H9 (cell line): Measurements from ENCODE around the gene PSMD6. TPM values are rescaled to one million over a fixed set of nuclear protein-coding genes. Genes with fewer than 3 reads are reported as not detected.

Experiments used
- DNase-seq: peaks from one replicate; pipeline ENCODE4 v3.0.0-alpha.2; 2017
- H2AFZ ChIP-seq: one replicate; pipeline ENCODE4 v1.6.1; 2013; ENCODE audit warnings: mild to moderate bottlenecking, low read length, control low read depth, moderate library complexity
- H2AK5ac ChIP-seq: 2 replicates; pipeline ENCODE4 v1.6.1; 2013; ENCODE audit warnings: low read length, control low read depth, mixed read lengths; ENCODE audit not compliant: insufficient read length
- H2BK120ac ChIP-seq: one replicate; pipeline ENCODE4 v1.6.1; 2013; ENCODE audit warnings: low read depth, mild to moderate bottlenecking, low read length, control low read depth, inconsistent platforms; ENCODE audit not compliant: poor library complexity, severe bottlenecking
- H2BK12ac ChIP-seq: 2 replicates; pipeline ENCODE4 v1.6.1; 2013; ENCODE audit warnings: low read length, control low read depth, mixed read lengths, low read depth; ENCODE audit not compliant: insufficient read length
- H2BK15ac ChIP-seq: 2 replicates; pipeline ENCODE4 v1.6.1; 2013; ENCODE audit warnings: low read depth, low read length, control low read depth
- H2BK20ac ChIP-seq: one replicate; pipeline ENCODE4 v1.6.1; 2013; ENCODE audit warnings: low read depth, mild to moderate bottlenecking, low read length, control low read depth, inconsistent platforms; ENCODE audit not compliant: poor library complexity, severe bottlenecking
- H2BK5ac ChIP-seq: 2 replicates; pipeline ENCODE4 v1.6.1; 2013; ENCODE audit warnings: low read length, control low read depth, mixed read lengths; ENCODE audit not compliant: insufficient read length
- H3K14ac ChIP-seq: 2 replicates; pipeline ENCODE4 v1.6.1; 2013; ENCODE audit warnings: low read length, control low read depth; ENCODE audit not compliant: insufficient read depth
- H3K18ac ChIP-seq: 2 replicates; pipeline ENCODE4 v1.6.1; 2013; ENCODE audit warnings: low read depth, mild to moderate bottlenecking, mixed read lengths, low read length, control low read depth; ENCODE audit not compliant: insufficient read length
- H3K23ac ChIP-seq: 2 replicates; pipeline ENCODE4 v1.6.1; 2013; ENCODE audit warnings: low read length, control low read depth, mixed read lengths, low read depth; ENCODE audit not compliant: insufficient read length
- H3K23me2 ChIP-seq: 2 replicates; pipeline ENCODE4 v1.6.1; 2013; ENCODE audit warnings: low read depth, mild to moderate bottlenecking, mixed read lengths, low read length, control low read depth; ENCODE audit not compliant: insufficient read length, poor library complexity, severe bottlenecking
- H3K27ac ChIP-seq: 2 replicates; pipeline ENCODE4 v1.5.1; 2013; ENCODE audit warnings: low read length, control low read depth, mixed read lengths, low read depth; ENCODE audit not compliant: insufficient read length
- H3K27me3 ChIP-seq: 2 replicates; pipeline ENCODE4 v1.6.1; 2013; ENCODE audit warnings: low read length, control low read depth, inconsistent platforms; ENCODE audit not compliant: insufficient read depth
- H3K4ac ChIP-seq: 2 replicates; pipeline ENCODE4 v1.6.1; 2013; ENCODE audit warnings: low read depth, mild to moderate bottlenecking, control low read depth, inconsistent platforms, low read length, moderate library complexity
- H3K4me1 ChIP-seq: 2 replicates; pipeline ENCODE4 v1.6.1; 2013; ENCODE audit warnings: low read length, control low read depth, inconsistent platforms; ENCODE audit not compliant: insufficient read depth
- H3K4me2 ChIP-seq: 2 replicates; pipeline ENCODE4 v1.6.1; 2013; ENCODE audit warnings: low read length, control low read depth, mixed read lengths; ENCODE audit not compliant: insufficient read length, insufficient read depth
- H3K56ac ChIP-seq: 2 replicates; pipeline ENCODE4 v1.6.1; 2013; ENCODE audit warnings: low read depth, mild to moderate bottlenecking, mixed read lengths, low read length, control low read depth; ENCODE audit not compliant: insufficient read length
- H3K79me1 ChIP-seq: 2 replicates; pipeline ENCODE4 v1.6.1; 2013; ENCODE audit warnings: low read depth, mild to moderate bottlenecking, moderate library complexity, low read length, control low read depth, inconsistent platforms; ENCODE audit not compliant: insufficient read depth, poor library complexity, severe bottlenecking
- H3K79me2 ChIP-seq: 2 replicates; pipeline ENCODE4 v1.6.1; 2013; ENCODE audit warnings: low read length, control low read depth, inconsistent platforms; ENCODE audit not compliant: insufficient read depth
- H3K9ac ChIP-seq: 2 replicates; pipeline ENCODE4 v1.6.1; 2013; ENCODE audit warnings: low read length, control low read depth, mixed read lengths; ENCODE audit not compliant: insufficient read length; ENCODE audit errors: extremely low read depth
- H3K9me3 ChIP-seq: one replicate; pipeline ENCODE4 v1.6.1; 2013; ENCODE audit warnings: low read depth, low read length, inconsistent platforms; ENCODE audit not compliant: control insufficient read depth
- H3T11ph ChIP-seq: one replicate; pipeline ENCODE4 v1.6.1; 2013; ENCODE audit warnings: mild to moderate bottlenecking, low read length, control low read depth, inconsistent platforms
- H4K20me1 ChIP-seq: one replicate; pipeline ENCODE4 v1.6.1; 2013; ENCODE audit not compliant: control insufficient read depth, insufficient read length, insufficient read depth
- H4K5ac ChIP-seq: 2 replicates; pipeline ENCODE4 v1.6.1; 2013; ENCODE audit warnings: low read depth, mild to moderate bottlenecking, mixed read lengths, low read length, control low read depth; ENCODE audit not compliant: insufficient read length
- H4K8ac ChIP-seq: replicated peaks from 2 replicates; pipeline ENCODE4 v1.6.1; 2013; ENCODE audit warnings: low read length, control low read depth, mixed read lengths, low read depth; ENCODE audit not compliant: insufficient read length
- H4K91ac ChIP-seq: 2 replicates; pipeline ENCODE4 v1.6.1; 2013; ENCODE audit warnings: low read depth, mild to moderate bottlenecking, moderate library complexity, mixed read lengths, low read length, control low read depth; ENCODE audit not compliant: insufficient read length
- H3K27ac Mint-ChIP-seq, 3 experiments: 2 replicates in 2 of 3; 3 replicates in 1 of 3; pipeline ENCODE4 v1.8.0; 2020 to 2021; ENCODE audit warnings: mixed read lengths in 3 of 3, mild to moderate bottlenecking in 1 of 3, moderate library complexity in 1 of 3
- H3K27me3 Mint-ChIP-seq: 2 replicates; pipeline ENCODE4 v1.8.0; 2021; ENCODE audit warnings: low read depth, mild to moderate bottlenecking, moderate library complexity, mixed read lengths
- H3K36me3 Mint-ChIP-seq, 3 experiments: 2 replicates in 2 of 3; 3 replicates in 1 of 3; pipeline ENCODE4 v1.8.0; 2020 to 2021; ENCODE audit warnings: low read depth in 3 of 3, mixed read lengths in 3 of 3; ENCODE audit not compliant: insufficient read depth in 1 of 3
- H3K4me1 Mint-ChIP-seq, 2 experiments: 2 replicates each; pipeline ENCODE4 v1.8.0; 2020; ENCODE audit warnings: mixed read lengths in 2 of 2
- H3K4me3 Mint-ChIP-seq, 2 experiments: 2 replicates in 1 of 2; 3 replicates in 1 of 2; pipeline ENCODE4 v1.8.0; 2020 to 2021; ENCODE audit warnings: mild to moderate bottlenecking in 2 of 2, mixed read lengths in 2 of 2, moderate library complexity in 1 of 2
- H3K9me3 Mint-ChIP-seq, 2 experiments: 2 replicates in 1 of 2; 3 replicates in 1 of 2; pipeline ENCODE4 v1.8.0; 2020; ENCODE audit warnings: mild to moderate bottlenecking in 2 of 2, mixed read lengths in 2 of 2, moderate library complexity in 1 of 2
- WGBS: extraction: QIAGEN DNeasy Blood & Tissue Kit; methylation state at CpG from one replicate; pipeline ENCODE4 v1.1.7; 2013; ENCODE audit warnings: missing lambda C conversion rate, low lambda C conversion rate, mixed read lengths; ENCODE audit not compliant: insufficient read length; ENCODE audit errors: extremely low coverage; 5-methylcytosine and 5-hydroxymethylcytosine counted together
- total RNA-seq: library from RNA; stranded (reverse); gene quantifications from 2 replicates; pipeline ENCODE4 v1.2.1, GENCODE V29; 2021
- TF ChIP-seq, protein P1 (sequence below): fragments of 200-600 bp; sonication (generic); conservative IDR thresholded peaks from 3 replicates; pipeline ENCODE4 v1.8.0; 2021; ENCODE audit warnings: antibody characterized with exemption, mild to moderate bottlenecking

PSMD6 gene
- total RNA-seq, 1 experiment from 2014 or later = 112 TPM

DNA sequence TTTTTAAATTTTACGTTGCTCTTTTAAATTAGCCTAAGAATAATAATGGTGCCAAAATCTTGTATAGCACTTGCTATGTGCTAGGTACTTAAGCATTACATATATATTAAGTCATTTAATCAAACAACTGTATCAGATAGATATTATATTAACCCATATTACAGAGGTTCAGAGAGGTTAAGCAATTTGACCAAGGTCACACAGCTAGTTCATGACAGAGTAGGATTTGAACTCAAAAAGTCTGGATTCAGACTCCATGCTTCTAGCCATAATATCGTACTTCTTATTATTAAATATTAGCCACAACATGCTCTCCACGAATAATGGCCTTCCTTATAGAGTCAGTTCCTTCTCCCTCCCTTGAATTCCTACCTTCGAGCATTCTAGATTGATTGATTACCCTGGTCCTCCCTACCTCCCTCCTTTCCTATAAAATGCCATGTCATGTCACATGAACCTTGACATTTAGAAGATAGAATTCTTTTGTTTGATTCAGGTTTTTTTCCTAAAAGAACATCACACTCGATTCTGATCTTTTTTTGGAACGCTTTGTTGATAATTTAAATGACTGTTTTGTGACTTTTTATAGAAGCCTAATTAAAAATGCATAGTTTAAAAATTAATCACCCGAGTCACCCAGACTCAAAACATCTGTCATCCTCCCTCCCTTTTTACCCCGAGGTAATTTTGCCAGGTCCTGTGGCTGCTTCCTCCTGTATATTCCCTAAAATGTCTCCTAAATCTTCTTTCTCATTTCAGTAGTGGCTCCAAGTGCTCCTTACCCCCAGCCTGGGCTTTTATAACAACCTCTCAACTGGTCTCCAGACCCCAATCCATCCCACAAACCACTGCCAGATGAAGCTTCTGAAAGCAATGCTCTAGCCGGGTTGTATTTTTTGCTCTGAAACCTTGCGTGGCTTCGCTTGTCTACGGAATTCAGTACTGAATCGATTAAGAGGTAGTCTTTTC, 8.5 kb upstream of the PSMD6 start:
- TF ChIP-seq, protein P1, sequence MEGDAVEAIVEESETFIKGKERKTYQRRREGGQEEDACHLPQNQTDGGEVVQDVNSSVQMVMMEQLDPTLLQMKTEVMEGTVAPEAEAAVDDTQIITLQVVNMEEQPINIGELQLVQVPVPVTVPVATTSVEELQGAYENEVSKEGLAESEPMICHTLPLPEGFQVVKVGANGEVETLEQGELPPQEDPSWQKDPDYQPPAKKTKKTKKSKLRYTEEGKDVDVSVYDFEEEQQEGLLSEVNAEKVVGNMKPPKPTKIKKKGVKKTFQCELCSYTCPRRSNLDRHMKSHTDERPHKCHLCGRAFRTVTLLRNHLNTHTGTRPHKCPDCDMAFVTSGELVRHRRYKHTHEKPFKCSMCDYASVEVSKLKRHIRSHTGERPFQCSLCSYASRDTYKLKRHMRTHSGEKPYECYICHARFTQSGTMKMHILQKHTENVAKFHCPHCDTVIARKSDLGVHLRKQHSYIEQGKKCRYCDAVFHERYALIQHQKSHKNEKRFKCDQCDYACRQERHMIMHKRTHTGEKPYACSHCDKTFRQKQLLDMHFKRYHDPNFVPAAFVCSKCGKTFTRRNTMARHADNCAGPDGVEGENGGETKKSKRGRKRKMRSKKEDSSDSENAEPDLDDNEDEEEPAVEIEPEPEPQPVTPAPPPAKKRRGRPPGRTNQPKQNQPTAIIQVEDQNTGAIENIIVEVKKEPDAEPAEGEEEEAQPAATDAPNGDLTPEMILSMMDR = no peak
- no peak overlapping the region for H2BK12ac ChIP-seq
- no peak overlapping the region for H3K4me3 Mint-ChIP-seq
- no peak overlapping the region for H3K14ac ChIP-seq
- no peak overlapping the region for H2BK15ac ChIP-seq
- H3K4ac ChIP-seq = no peak overlapping the region
- H3K27me3 ChIP-seq = no peaks in the 10 kb centered on the region
- H3T11ph ChIP-seq = no peak overlapping the region
- H3K27ac Mint-ChIP-seq = peak overlapping the region in 2 of 3 experiments; percentile 3 to 76; a peak in 2 of 7 replicates
- no peak overlapping the region for H2BK5ac ChIP-seq
- H3K9ac ChIP-seq = no peak overlapping the region
- peaks cover 21 to 28% of the 10 kb centered on the region in 2 experiments for H3K4me1 Mint-ChIP-seq
- no peak overlapping the region for H3K23ac ChIP-seq
- H2BK120ac ChIP-seq = no peak overlapping the region
- H2AK5ac ChIP-seq = no peak overlapping the region
- DNase-seq = no peak
- 0 out of 2 replicates have a peak, but pooled peaks cover 4% of the 10 kb centered on the region for H3K4me1 ChIP-seq
- H3K27ac ChIP-seq = no peak overlapping the region
- no peak overlapping the region for H4K8ac ChIP-seq
- no peak overlapping the region for H3K56ac ChIP-seq
- no peak overlapping the region for H3K18ac ChIP-seq
- no peaks in the 10 kb centered on the region for H3K9me3 ChIP-seq
- no peaks in the 10 kb centered on the region for H4K20me1 ChIP-seq
- WGBS = no CpG with 5 or more reads among the region's 13 CpGs
- no peak overlapping the region for H4K5ac ChIP-seq
- H3K79me2 ChIP-seq = no peaks in the 10 kb centered on the region
- H3K36me3 Mint-ChIP-seq = no peaks in the 10 kb centered on the region
- no peaks in the 10 kb centered on the region for H3K27me3 Mint-ChIP-seq
- H3K23me2 ChIP-seq = no peaks in the 10 kb centered on the region
- no peak overlapping the region for H3K4me2 ChIP-seq
- no peak overlapping the region for H2BK20ac ChIP-seq
- no peak overlapping the region for H4K91ac ChIP-seq
- H3K9me3 Mint-ChIP-seq = no peaks in the 10 kb centered on the region; a peak in 1 of 5 replicates
- peak overlapping the region; percentile 50 for H2AFZ ChIP-seq
- no peaks in the 10 kb centered on the region for H3K79me1 ChIP-seq
